Measurements from ENCODE around the gene CLEC20A.

DNA sequence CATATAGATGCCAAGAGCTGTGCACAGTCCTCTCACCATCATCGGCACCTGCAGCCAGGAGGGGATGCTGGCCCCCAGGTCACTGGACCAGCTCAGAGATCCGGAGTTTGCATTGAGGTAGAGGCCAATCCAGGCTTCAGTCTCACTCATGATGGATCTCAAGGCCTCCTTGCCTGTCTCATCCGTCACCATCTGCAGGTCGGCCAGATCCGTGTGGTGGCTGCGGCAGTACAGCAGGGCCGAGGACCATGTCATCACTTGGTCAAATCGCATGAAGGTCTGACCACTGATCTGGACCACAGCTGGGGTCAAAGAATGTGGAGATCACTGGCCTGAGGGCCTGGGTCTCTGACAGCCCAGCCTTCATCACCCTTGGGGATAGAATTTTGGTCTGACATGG lies 6.6 kb downstream of the CLEC20A start:
- TF ChIP-seq, protein P1, sequence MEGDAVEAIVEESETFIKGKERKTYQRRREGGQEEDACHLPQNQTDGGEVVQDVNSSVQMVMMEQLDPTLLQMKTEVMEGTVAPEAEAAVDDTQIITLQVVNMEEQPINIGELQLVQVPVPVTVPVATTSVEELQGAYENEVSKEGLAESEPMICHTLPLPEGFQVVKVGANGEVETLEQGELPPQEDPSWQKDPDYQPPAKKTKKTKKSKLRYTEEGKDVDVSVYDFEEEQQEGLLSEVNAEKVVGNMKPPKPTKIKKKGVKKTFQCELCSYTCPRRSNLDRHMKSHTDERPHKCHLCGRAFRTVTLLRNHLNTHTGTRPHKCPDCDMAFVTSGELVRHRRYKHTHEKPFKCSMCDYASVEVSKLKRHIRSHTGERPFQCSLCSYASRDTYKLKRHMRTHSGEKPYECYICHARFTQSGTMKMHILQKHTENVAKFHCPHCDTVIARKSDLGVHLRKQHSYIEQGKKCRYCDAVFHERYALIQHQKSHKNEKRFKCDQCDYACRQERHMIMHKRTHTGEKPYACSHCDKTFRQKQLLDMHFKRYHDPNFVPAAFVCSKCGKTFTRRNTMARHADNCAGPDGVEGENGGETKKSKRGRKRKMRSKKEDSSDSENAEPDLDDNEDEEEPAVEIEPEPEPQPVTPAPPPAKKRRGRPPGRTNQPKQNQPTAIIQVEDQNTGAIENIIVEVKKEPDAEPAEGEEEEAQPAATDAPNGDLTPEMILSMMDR (IDR thresholded peaks at IDR 0.05), result no peak
- no peak for TF ChIP-seq EZH2 (IDR thresholded peaks at IDR 0.05; ENCODE audit: borderline replicate concordance, insufficient read depth, low read depth, low read length, poor library complexity, severe bottlenecking)
